ENCODE measurements around the gene TEX29.

GRCh38 chr13:111382877-111383276 lies 62.4 kb downstream of the TEX29 start:
- TF ChIP-seq POLR2A (IDR thresholded peaks at IDR 0.05; ENCODE audit: low read length) (no peak), GATA1 (IDR thresholded peaks at IDR 0.05; ENCODE audit: low read depth, low read length) (no peak)

All from erythroblast (primary cell).